Measurements from ENCODE around the gene LAMTOR4. TPM values are rescaled to one million over a fixed set of nuclear protein-coding genes. Genes with fewer than 3 reads are reported as not detected.

Gene LAMTOR4
- total RNA-seq, 6 experiments from 2014 or later, result 99.5 to 137 (median 110) TPM

DNA sequence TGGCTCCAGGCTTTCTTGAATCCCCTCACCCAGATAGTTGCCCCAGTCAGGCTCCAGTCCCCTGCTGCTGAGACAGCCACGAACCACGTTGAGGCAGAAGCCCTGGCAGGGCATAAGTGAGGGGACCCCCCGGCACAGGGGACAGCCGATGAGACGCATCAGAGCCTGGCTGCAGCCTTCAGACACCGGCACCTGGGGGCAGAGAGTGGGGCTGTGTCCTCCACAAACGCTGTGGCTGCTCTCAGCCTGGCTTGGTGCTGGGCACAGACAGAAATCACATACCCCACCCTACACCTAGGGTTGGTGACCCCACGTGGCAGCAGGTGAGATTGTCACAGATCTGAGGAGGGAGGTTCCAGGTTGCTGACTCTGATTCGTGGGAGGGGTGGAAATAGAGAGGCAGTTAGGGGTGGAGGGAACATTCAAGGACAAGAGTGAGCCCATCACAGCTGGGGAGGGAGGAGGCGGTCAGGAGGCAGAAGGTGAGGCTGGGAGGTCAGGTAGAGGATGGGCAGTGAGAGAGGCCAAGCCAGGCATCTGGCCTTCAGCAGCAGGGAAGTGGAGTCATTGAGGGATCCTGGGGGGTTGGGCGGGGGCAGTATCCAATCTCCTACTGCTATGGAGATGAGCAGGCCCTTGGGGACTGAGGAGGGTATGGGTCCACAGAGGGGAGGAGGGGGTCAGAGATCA is 25.2 kb downstream of the LAMTOR4 start:
- Mint-ChIP-seq H3K4me3 (no peak overlapping the region), H3K4me1 (ENCODE audit: low read depth) (peaks cover 7% of the 10 kb centered on the region), H3K27me3 (ENCODE audit: insufficient read depth) (peaks cover 5% of the 10 kb centered on the region), H3K36me3 (ENCODE audit: low read depth) (no peaks in the 10 kb centered on the region), H3K27ac (no peak overlapping the region), H3K9me3 (no peaks in the 10 kb centered on the region)
- TF ChIP-seq, protein P1, sequence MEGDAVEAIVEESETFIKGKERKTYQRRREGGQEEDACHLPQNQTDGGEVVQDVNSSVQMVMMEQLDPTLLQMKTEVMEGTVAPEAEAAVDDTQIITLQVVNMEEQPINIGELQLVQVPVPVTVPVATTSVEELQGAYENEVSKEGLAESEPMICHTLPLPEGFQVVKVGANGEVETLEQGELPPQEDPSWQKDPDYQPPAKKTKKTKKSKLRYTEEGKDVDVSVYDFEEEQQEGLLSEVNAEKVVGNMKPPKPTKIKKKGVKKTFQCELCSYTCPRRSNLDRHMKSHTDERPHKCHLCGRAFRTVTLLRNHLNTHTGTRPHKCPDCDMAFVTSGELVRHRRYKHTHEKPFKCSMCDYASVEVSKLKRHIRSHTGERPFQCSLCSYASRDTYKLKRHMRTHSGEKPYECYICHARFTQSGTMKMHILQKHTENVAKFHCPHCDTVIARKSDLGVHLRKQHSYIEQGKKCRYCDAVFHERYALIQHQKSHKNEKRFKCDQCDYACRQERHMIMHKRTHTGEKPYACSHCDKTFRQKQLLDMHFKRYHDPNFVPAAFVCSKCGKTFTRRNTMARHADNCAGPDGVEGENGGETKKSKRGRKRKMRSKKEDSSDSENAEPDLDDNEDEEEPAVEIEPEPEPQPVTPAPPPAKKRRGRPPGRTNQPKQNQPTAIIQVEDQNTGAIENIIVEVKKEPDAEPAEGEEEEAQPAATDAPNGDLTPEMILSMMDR (IDR thresholded peaks at IDR 0.05), result no peak
- DNase-seq, result no peak

DNA sequence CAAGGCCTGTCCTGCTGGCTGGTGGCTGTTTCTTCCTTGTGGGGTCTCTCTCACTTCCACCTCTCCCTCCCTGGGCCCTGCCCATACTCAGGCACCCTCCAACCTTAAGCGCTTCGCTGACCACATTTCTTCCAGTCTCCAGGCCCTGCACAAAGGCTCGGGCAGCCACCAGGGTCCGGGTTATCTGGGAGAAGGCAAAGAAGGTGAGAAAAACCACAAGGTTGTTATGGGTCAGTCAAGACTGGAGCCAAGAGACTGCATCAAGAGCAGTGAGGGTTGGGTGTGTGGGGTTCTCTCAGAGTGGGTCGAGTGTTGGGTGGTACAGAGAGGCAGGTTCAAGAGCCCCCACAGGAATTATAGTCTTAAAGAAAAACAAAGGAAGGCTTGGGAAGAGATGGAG is 25.9 kb downstream of the LAMTOR4 start:
- Mint-ChIP-seq H3K4me3 (no peak overlapping the region), H3K27me3 (ENCODE audit: insufficient read depth) (peaks cover 5% of the 10 kb centered on the region), H3K27ac (no peak overlapping the region), H3K9me3 (no peaks in the 10 kb centered on the region), H3K4me1 (ENCODE audit: low read depth) (peaks cover 7% of the 10 kb centered on the region), H3K36me3 (ENCODE audit: low read depth) (no peaks in the 10 kb centered on the region)
- TF ChIP-seq, protein P1 (IDR thresholded peaks at IDR 0.05), result no peak
- no peak for DNase-seq

DNA sequence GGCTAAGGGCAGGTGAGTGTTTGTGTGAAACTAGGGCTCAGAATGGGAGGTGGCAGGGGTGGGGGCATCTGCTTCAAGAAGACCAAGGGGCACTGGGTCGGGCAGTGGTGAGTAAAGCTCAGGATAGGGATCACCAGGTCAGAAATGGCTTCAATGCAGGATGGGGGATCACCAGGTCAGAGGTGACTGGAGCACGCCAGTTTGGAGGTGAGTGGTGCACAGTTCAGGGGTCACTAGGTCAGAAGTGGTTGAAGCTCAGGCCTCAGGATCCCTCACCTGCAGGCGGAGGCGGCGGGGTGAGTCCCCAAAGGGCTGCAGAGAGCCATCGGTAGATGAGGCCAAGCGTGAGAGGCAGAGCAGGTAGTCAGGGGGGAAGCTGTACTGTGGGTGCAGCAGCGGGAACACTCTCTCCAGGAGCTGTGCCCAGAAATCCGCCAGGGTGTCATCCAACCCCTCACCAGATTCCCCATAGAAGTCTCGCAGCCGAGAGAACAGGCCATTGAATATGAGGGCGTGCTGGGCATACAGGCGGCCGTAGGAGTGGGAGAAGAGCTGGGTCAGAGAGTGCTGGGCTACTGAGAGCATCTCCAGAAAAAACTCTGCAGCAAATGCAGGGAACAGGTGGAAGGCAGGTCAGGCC is 26.7 kb downstream of the LAMTOR4 start:
- DNase-seq, result no peak
- H3K27me3 Mint-ChIP-seq (ENCODE audit: insufficient read depth), result peaks cover 8% of the 10 kb centered on the region
- peaks cover 5% of the 10 kb centered on the region for H3K4me1 Mint-ChIP-seq (ENCODE audit: low read depth)
- H3K27ac Mint-ChIP-seq, result no peak overlapping the region
- H3K4me3 Mint-ChIP-seq, result no peak overlapping the region
- TF ChIP-seq, protein P1 (IDR thresholded peaks at IDR 0.05), result no peak
- no peaks in the 10 kb centered on the region for H3K36me3 Mint-ChIP-seq (ENCODE audit: low read depth)
- H3K9me3 Mint-ChIP-seq, result no peaks in the 10 kb centered on the region

DNA sequence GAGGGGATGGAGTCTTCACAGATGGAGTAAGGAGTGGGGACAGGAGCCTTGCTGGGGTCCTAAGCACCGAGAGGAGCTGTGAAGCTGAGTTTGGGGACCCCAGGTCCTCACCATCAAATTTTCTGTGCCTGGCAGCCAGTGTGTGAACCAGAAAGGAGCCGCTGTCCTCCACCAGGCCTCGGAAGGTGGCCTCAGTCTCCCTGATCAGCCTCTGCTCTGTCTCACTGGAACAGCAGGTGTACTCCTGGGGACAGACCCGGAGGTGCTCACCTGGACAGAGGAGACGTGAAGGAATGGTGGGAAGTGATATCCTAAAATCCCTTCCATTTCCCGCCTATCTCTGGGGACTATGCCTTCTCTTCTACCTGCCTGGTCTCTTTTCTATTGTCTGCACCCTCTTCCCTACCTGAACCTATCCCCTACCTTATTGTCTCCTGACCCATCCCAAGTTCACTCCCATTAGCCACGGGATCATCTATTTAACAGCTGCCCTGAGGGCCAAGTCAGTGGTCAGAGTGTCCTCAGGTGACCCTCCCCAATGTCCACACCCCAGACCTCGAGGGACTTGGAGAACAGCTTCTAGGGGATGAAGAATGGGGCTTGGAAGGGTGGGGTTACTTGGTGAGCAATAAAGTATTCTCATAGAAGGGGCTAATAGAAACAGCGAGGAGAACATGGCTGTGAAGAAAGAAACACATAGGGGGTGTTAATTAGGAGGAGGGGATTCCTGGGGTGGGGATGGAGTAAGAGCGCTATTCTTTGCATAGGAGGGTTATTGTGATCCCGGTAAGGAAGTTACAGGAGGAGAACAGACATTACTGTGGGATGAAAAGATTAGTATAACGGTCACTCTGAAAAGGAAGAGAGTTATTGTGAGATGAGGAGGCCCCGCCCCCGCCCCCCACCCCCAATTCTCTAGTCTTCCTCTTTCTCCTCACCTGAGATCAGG is 27.7 kb downstream of the LAMTOR4 start:
- no peak overlapping the region for H3K27ac Mint-ChIP-seq

More for the DNA sequence above, 27.7 kb downstream of the LAMTOR4 start:
- peak overlapping the region; percentile 85 for H3K4me3 Mint-ChIP-seq
- DNase-seq, result no peak
- peaks cover 9% of the 10 kb centered on the region for H3K27me3 Mint-ChIP-seq (ENCODE audit: insufficient read depth)
- H3K9me3 Mint-ChIP-seq, result no peaks in the 10 kb centered on the region
- H3K36me3 Mint-ChIP-seq (ENCODE audit: low read depth), result no peaks in the 10 kb centered on the region
- TF ChIP-seq, protein P1 (IDR thresholded peaks at IDR 0.05), result no peak
- H3K4me1 Mint-ChIP-seq (ENCODE audit: low read depth), result no peaks in the 10 kb centered on the region; the same call in 1 of the 2 replicates

Measured in HFFc6 (cell line).